B cell (primary cell): ENCODE data around the gene ROBO2. TPM values are rescaled to one million over a fixed set of nuclear protein-coding genes. Genes with fewer than 3 reads are reported as not detected.

Source experiments
- ATAC-seq: fragments of 200-7000 bp; cut with Tn5 transposase; one replicate; pipeline ENCODE4 v1.10.0; 2021; ENCODE audit warnings: low read depth, mild to moderate bottlenecking, moderate number of reproducible peaks, moderate library complexity
- CTCF ChIA-PET: fragments of 350-600 bp; sonication (Branson Sonifier 250); formaldehyde crosslinking; loops from one replicate; lab custom pipeline; 2021; ENCODE audit warnings: antibody characterized with exemption, inconsistent platforms; lab: Charles Lee
- POLR2A ChIA-PET: fragments of 350-600 bp; sonication (Branson Sonifier 250); formaldehyde crosslinking; loops from one replicate; lab custom pipeline; 2021; ENCODE audit warnings: antibody characterized with exemption; lab: Charles Lee
- DNase-seq: peaks from one replicate; pipeline ENCODE4 v3.0.0; 2013
- H2AFZ ChIP-seq: 2 replicates; pipeline ENCODE4 v1.6.1; 2012; ENCODE audit warnings: mild to moderate bottlenecking, low read depth, low read length; ENCODE audit not compliant: insufficient read depth, poor library complexity, severe bottlenecking
- H3K27ac ChIP-seq, 2 donors: 1 replicate in 1 of 2; 2 replicates in 1 of 2; pipeline ENCODE4 v1.5.1; 2012 to 2013; ENCODE audit warnings: low read length in 2 of 2, mild to moderate bottlenecking in 2 of 2, moderate library complexity in 1 of 2
- H3K27me3 ChIP-seq, 4 experiments: fragments of 200-600 bp in 1 of 4; sonication (generic) in 1 of 4; replicated peaks in 1 of 4; 1 replicate in 2 of 4; 2 replicates in 2 of 4; pipeline versions ENCODE4 v1.6.1 to v1.7.0; 2013 to 2016; ENCODE audit warnings: low read length in 3 of 4, mild to moderate bottlenecking in 2 of 4, mixed read lengths in 1 of 4, moderate library complexity in 1 of 4; ENCODE audit not compliant: insufficient read depth in 4 of 4, control insufficient read depth in 3 of 4; ENCODE audit errors: control extremely low read depth in 1 of 4
- H3K36me3 ChIP-seq, 2 experiments: replicated peaks in 1 of 2; 1 replicate in 1 of 2; 2 replicates in 1 of 2; pipeline versions ENCODE4 v1.6.1 to v1.7.1; 2013; ENCODE audit warnings: low read length in 1 of 2; ENCODE audit not compliant: insufficient read depth in 2 of 2, control insufficient read depth in 1 of 2; ENCODE audit errors: control extremely low read depth in 1 of 2, extremely low read depth in 1 of 2
- H3K4me1 ChIP-seq, 2 donors: fragments of 200-600 bp in 1 of 2; sonication (generic) in 1 of 2; 1 replicate in 1 of 2; 2 replicates in 1 of 2; pipeline versions ENCODE4 v1.5.1 to v1.6.1; 2013 to 2017; ENCODE audit warnings: low read length in 2 of 2; ENCODE audit not compliant: control insufficient read depth in 2 of 2, insufficient read depth in 2 of 2
- H3K4me2 ChIP-seq: replicated peaks from 2 replicates; pipeline ENCODE3; 2012; ENCODE audit warnings: mild to moderate bottlenecking, low read depth, low read length; ENCODE audit not compliant: poor library complexity, severe bottlenecking
- H3K4me3 ChIP-seq, 5 experiments: fragments of 200-600 bp in 1 of 5; sonication (generic) in 1 of 5; 1 replicate in 3 of 5; 2 replicates in 2 of 5; pipeline versions ENCODE4 v1.5.1 to v1.7.0; 2011 to 2016; ENCODE audit warnings: low read length in 4 of 5, mild to moderate bottlenecking in 4 of 5, low read depth in 2 of 5, control low read depth in 1 of 5, moderate library complexity in 1 of 5; ENCODE audit not compliant: insufficient read depth in 1 of 5; ENCODE audit errors: control extremely low read depth in 1 of 5, extremely low read depth in 1 of 5
- H3K79me2 ChIP-seq: fragments of 200-600 bp; sonication (generic); one replicate; pipeline ENCODE4 v1.6.0; 2016; ENCODE audit warnings: low read length; ENCODE audit not compliant: control insufficient read depth, insufficient read depth
- H3K9ac ChIP-seq: fragments of 200-600 bp; sonication (generic); 2 replicates; pipeline ENCODE4 v1.6.1; 2017; ENCODE audit warnings: mild to moderate bottlenecking, low read length, moderate library complexity
- H3K9me3 ChIP-seq, 3 donors: one replicate each; pipeline versions ENCODE4 v1.6.1 to v1.7.1; 2013; ENCODE audit warnings: low read length in 2 of 3; ENCODE audit not compliant: control insufficient read depth in 2 of 3, insufficient read depth in 1 of 3; ENCODE audit errors: control extremely low read depth in 1 of 3
- H4K20me1 ChIP-seq: 2 replicates; pipeline ENCODE4 v1.6.0; 2012; ENCODE audit warnings: mild to moderate bottlenecking, low read length; ENCODE audit not compliant: insufficient read depth, control insufficient read depth, poor library complexity, severe bottlenecking
- H3K27ac Mint-ChIP-seq: one replicate; pipeline ENCODE4 v1.8.0; 2021; ENCODE audit warnings: mixed read lengths
- H3K27me3 Mint-ChIP-seq: one replicate; pipeline ENCODE4 v1.8.0; 2021; ENCODE audit warnings: mixed read lengths
- H3K4me1 Mint-ChIP-seq: one replicate; pipeline ENCODE4 v1.8.0; 2021; ENCODE audit warnings: mixed read lengths
- H3K4me3 Mint-ChIP-seq: one replicate; pipeline ENCODE4 v1.8.0; 2021; ENCODE audit warnings: mixed read lengths
- H3K9me3 Mint-ChIP-seq: one replicate; pipeline ENCODE4 v1.8.0; 2022; ENCODE audit warnings: mixed read lengths; ENCODE audit not compliant: insufficient read depth
- CTCF ChIP-seq: fragments of 200-600 bp; IDR thresholded peaks from one replicate; pipeline ENCODE4 v1.8.0; 2022; ENCODE audit warnings: antibody characterized with exemption, mild to moderate bottlenecking
- EZH2 ChIP-seq: IDR thresholded peaks from 2 replicates; pipeline ENCODE4 v1.6.1; 2012; ENCODE audit warnings: borderline replicate concordance, low read depth, mild to moderate bottlenecking, moderate library complexity, low read length; ENCODE audit not compliant: insufficient read depth, poor library complexity, severe bottlenecking
- WGBS: methylation state at CpG from one replicate; pipeline ENCODE4 v1.1.5; 2013; ENCODE audit warnings: missing lambda C conversion rate; ENCODE audit not compliant: insufficient coverage; 5-methylcytosine and 5-hydroxymethylcytosine counted together
- intact Hi-C: fragments of 100-400 bp; cut with micrococcal nuclease; formaldehyde crosslinking; loops from one replicate; pipeline ENCODE4 v1.10.0; 2022
- polyA plus RNA-seq: library from polyadenylated mRNA; depleted of rRNA; stranded (reverse); fragments of >200 nt; gene quantifications from 2 replicates; pipeline ENCODE4 v1.2.3, GENCODE V29; 2012
- total RNA-seq, 2 donors: library from RNA; stranded (reverse); fragments of 120-200 nt in 1 of 2; gene quantifications; 1 replicate in 1 of 2; 2 replicates in 1 of 2; pipeline versions ENCODE4 v1.2.3 to v1.2.4, GENCODE V29; 2013 to 2022

ROBO2 gene
- total and polyA plus RNA-seq, 2 donors (not counting 1 experiment from before 2014, with no cell fraction given) = not detected

GRCh38 chr3:77685713-77686112 lies 645.8 kb downstream of the ROBO2 start:
- TF ChIP-seq CTCF = no peak
- TF ChIP-seq EZH2 = no peak
- H3K4me2 ChIP-seq = no peak overlapping the region
- H3K36me3 ChIP-seq = no peaks in the 10 kb centered on the region
- H3K27ac ChIP-seq = no peak overlapping the region
- ATAC-seq (no peak), DNase-seq (no peak)
- no peak overlapping the region for H3K9ac ChIP-seq
- H2AFZ ChIP-seq = no peak overlapping the region
- no peaks in the 10 kb centered on the region for H3K4me1 ChIP-seq
- POLR2A ChIA-PET = no interaction called here
- Mint-ChIP-seq H3K27ac (no peak overlapping the region), H3K4me3 (no peak overlapping the region), H3K9me3 (peaks cover 5% of the 10 kb centered on the region), H3K4me1 (no peaks in the 10 kb centered on the region), H3K27me3 (no peaks in the 10 kb centered on the region)
- 78% methylated on average over 1 of the region's 3 CpGs for WGBS
- CTCF ChIA-PET = no interaction called here
- no peaks in the 10 kb centered on the region for H3K27me3 ChIP-seq
- intact Hi-C loops = no loop called here
- no peaks in the 10 kb centered on the region for H3K79me2 ChIP-seq
- H4K20me1 ChIP-seq = no peaks in the 10 kb centered on the region
- H3K9me3 ChIP-seq = peaks cover 0 to 8% (median 3%) of the 10 kb centered on the region in 3 donors
- H3K4me3 ChIP-seq = no peak overlapping the region

- intact Hi-C loops = no loop called here
- no peak overlapping the region for H2AFZ ChIP-seq
- no peak overlapping the region for H3K27ac ChIP-seq
- H3K36me3 ChIP-seq = no peaks in the 10 kb centered on the region
- CTCF ChIA-PET = no interaction called here
- POLR2A ChIA-PET = no interaction called here
- no peak for TF ChIP-seq CTCF
- no peak for TF ChIP-seq EZH2
- no peak overlapping the region for H3K4me3 Mint-ChIP-seq
- no peak overlapping the region for H3K9ac ChIP-seq
- peaks cover 0 to 8% (median 3%) of the 10 kb centered on the region in 3 donors for H3K9me3 ChIP-seq
- H3K27ac Mint-ChIP-seq = no peak overlapping the region
- no peaks in the 10 kb centered on the region for H3K27me3 Mint-ChIP-seq
- no peaks in the 10 kb centered on the region for H4K20me1 ChIP-seq
- ATAC-seq (no peak), DNase-seq (no peak)
- no peaks in the 10 kb centered on the region for H3K4me1 ChIP-seq
- H3K4me3 ChIP-seq = no peak overlapping the region
- peaks cover 6% of the 10 kb centered on the region for H3K9me3 Mint-ChIP-seq
- H3K27me3 ChIP-seq = no peaks in the 10 kb centered on the region
- H3K79me2 ChIP-seq = no peaks in the 10 kb centered on the region
- H3K4me1 Mint-ChIP-seq = no peaks in the 10 kb centered on the region
- no peak overlapping the region for H3K4me2 ChIP-seq
- WGBS = 0% methylated on average over 1 of the region's 2 CpGs
Measured at GRCh38 chr3:77686560-77686959, 646.7 kb downstream of the ROBO2 start.
